Endothelial cell of umbilical vein (primary cell): ENCODE measurements around the gene TMEM253. TPM values are rescaled to one million over a fixed set of nuclear protein-coding genes. Genes with fewer than 3 reads are reported as not detected.

Experiments used
- BruUV-seq: library from RNA; stranded (reverse); fragments of 400-500 nt; replicated peaks from 2 replicates; lab custom pipeline; 2021; lab: Mats Ljungman, UMichigan
- CTCF ChIA-PET: fragments of 300-600, 350-600 bp; sonication (Branson Sonifier 250); formaldehyde crosslinking; loops from one replicate; lab custom pipeline; 2021; ENCODE audit warnings: antibody characterized with exemption, inconsistent platforms; lab: Charles Lee
- POLR2A ChIA-PET: fragments of 300-600, 350-600 bp; sonication (Branson Sonifier 250); formaldehyde crosslinking; loops from one replicate; lab custom pipeline; 2021; ENCODE audit warnings: antibody characterized with exemption, inconsistent platforms; lab: Charles Lee
- DNase-seq: peaks from one replicate; pipeline ENCODE4 v3.0.0-alpha.2; 2011; ENCODE audit warnings: low read depth, low spot score
- FAIRE-seq: peaks from 2 replicates; lab custom pipeline; 2011; peaks lifted over from hg19 to GRCh38; lab: Jason Lieb, UNC
- H2AFZ ChIP-seq: 2 replicates; pipeline ENCODE4 v1.6.0; 2012; ENCODE audit warnings: low read depth, low read length, control low read depth, inconsistent platforms
- H3K27ac ChIP-seq: 2 replicates; pipeline ENCODE4 v1.5.1; 2011; ENCODE audit warnings: low read depth, mild to moderate bottlenecking, control low read depth, low read length, moderate library complexity; ENCODE audit not compliant: insufficient read depth
- H3K27me3 ChIP-seq, 2 experiments: 2 replicates each; pipeline versions ENCODE4 v1.6.0 to v1.6.1; 2011; ENCODE audit warnings: low read length in 2 of 2, mixed read lengths in 1 of 2; ENCODE audit not compliant: control insufficient read depth in 2 of 2, insufficient read depth in 2 of 2
- H3K36me3 ChIP-seq, 2 experiments: 2 replicates in 1 of 2; 3 replicates in 1 of 2; pipeline ENCODE4 v1.5.1; 2011; ENCODE audit warnings: low read length in 2 of 2, mild to moderate bottlenecking in 1 of 2, moderate library complexity in 1 of 2; ENCODE audit not compliant: control insufficient read depth in 2 of 2, insufficient read depth in 2 of 2; ENCODE audit errors: extremely low read depth in 1 of 2
- H3K4me1 ChIP-seq: 3 replicates; pipeline ENCODE4 v1.5.1; 2011; ENCODE audit warnings: mild to moderate bottlenecking, low read length; ENCODE audit not compliant: control insufficient read depth, insufficient read depth; ENCODE audit errors: extremely low read depth
- H3K4me2 ChIP-seq: 2 replicates; pipeline ENCODE4 v1.6.1; 2011; ENCODE audit warnings: low read length, control low read depth, mixed read lengths; ENCODE audit not compliant: insufficient read depth
- H3K4me3 ChIP-seq, 3 experiments: fragments of 200-600 bp in 1 of 3; sonication (generic), shearing (Covaris generic) in 1 of 3; replicated peaks in 1 of 3; 2 replicates each; pipeline ENCODE4 v1.5.1; 2011 to 2016; ENCODE audit warnings: control low read depth in 3 of 3, low read length in 3 of 3, mild to moderate bottlenecking in 2 of 3, inconsistent platforms in 1 of 3, low read depth in 1 of 3, moderate library complexity in 1 of 3; ENCODE audit not compliant: insufficient read depth in 1 of 3
- H3K79me2 ChIP-seq: 2 replicates; pipeline ENCODE4 v1.6.0; 2012; ENCODE audit warnings: low read length, inconsistent platforms; ENCODE audit not compliant: control insufficient read depth, insufficient read depth
- H3K9ac ChIP-seq: replicated peaks from 2 replicates; pipeline ENCODE3; 2011; ENCODE audit warnings: low read length, control low read depth; ENCODE audit not compliant: insufficient read depth; ENCODE audit errors: extremely low read depth
- H3K9me1 ChIP-seq: replicated peaks from 3 replicates; pipeline ENCODE4 v1.6.0; 2011; ENCODE audit warnings: mild to moderate bottlenecking, low read length; ENCODE audit not compliant: control insufficient read depth, insufficient read depth; ENCODE audit errors: extremely low read depth
- H3K9me3 ChIP-seq: replicated peaks from 2 replicates; pipeline ENCODE4 v1.5.1; 2012; ENCODE audit warnings: low read length, inconsistent platforms; ENCODE audit not compliant: control insufficient read depth, insufficient read depth
- H4K20me1 ChIP-seq: replicated peaks from 2 replicates; pipeline ENCODE3; 2011; ENCODE audit warnings: mild to moderate bottlenecking, low read length; ENCODE audit not compliant: control insufficient read depth, insufficient read depth; ENCODE audit errors: extremely low read depth
- CTCF ChIP-seq, 2 donors: IDR thresholded peaks; 1 replicate in 1 of 2; 2 replicates in 1 of 2; pipeline ENCODE4 v1.5.1; 2011; ENCODE audit warnings: low read length in 2 of 2, mild to moderate bottlenecking in 2 of 2, moderate library complexity in 2 of 2, control low read depth in 1 of 2, inconsistent platforms in 1 of 2, low read depth in 1 of 2; ENCODE audit not compliant: insufficient read depth in 1 of 2; ENCODE audit errors: extremely low read depth in 1 of 2
- EZH2 ChIP-seq: IDR thresholded peaks from 2 replicates; pipeline ENCODE4 v1.6.1; 2012; ENCODE audit warnings: borderline replicate concordance, low read depth, mild to moderate bottlenecking, moderate library complexity, low read length, inconsistent platforms; ENCODE audit not compliant: severe bottlenecking
- FOS ChIP-seq: IDR thresholded peaks from 2 replicates; pipeline ENCODE4 v1.6.1; 2011; ENCODE audit warnings: mild to moderate bottlenecking, low read length, moderate library complexity, borderline replicate concordance; ENCODE audit not compliant: insufficient read depth
- GATA2 ChIP-seq: IDR thresholded peaks from 2 replicates; pipeline ENCODE4 v1.7.0; 2011; ENCODE audit warnings: low read depth, mild to moderate bottlenecking, moderate library complexity, mixed read lengths, low read length; ENCODE audit not compliant: insufficient read length, insufficient read depth
- JUN ChIP-seq: IDR thresholded peaks from 2 replicates; pipeline ENCODE4 v1.6.1; 2011; ENCODE audit warnings: borderline replicate concordance, low read depth; ENCODE audit not compliant: insufficient read length, insufficient read depth
- MAX ChIP-seq: IDR thresholded peaks from 2 replicates; pipeline ENCODE4 v1.6.1; 2011; ENCODE audit not compliant: insufficient read depth, insufficient read length
- MYC ChIP-seq: IDR thresholded peaks from one replicate; pipeline ENCODE4 v1.6.1; 2011; ENCODE audit warnings: mild to moderate bottlenecking, low read depth, low read length
- POLR2A ChIP-seq: IDR thresholded peaks from 2 replicates; pipeline ENCODE4 v1.6.1; 2012; ENCODE audit warnings: low read depth, mild to moderate bottlenecking, control low read depth, low read length
- POLR2AphosphoS5 ChIP-seq: IDR thresholded peaks from 2 replicates; pipeline ENCODE4 v1.6.1; 2012; ENCODE audit warnings: low read depth, mild to moderate bottlenecking, control low read depth, low read length, moderate library complexity; ENCODE audit not compliant: insufficient read depth
- dilution Hi-C: fragments of 300-500 bp; cut with MboI; formaldehyde crosslinking; loops from one replicate; pipeline ENCODE4 v1.15.0; 2019; ENCODE audit warnings: low sequenced_read_pairs; ENCODE audit not compliant: extremely low pct_ligation_motif_present
- intact Hi-C: fragments of 100-400 bp; cut with micrococcal nuclease; formaldehyde crosslinking; loops from one replicate; pipeline ENCODE4 v1.10.0; 2022
- polyA plus RNA-seq, 4 experiments: library from polyadenylated mRNA; depleted of rRNA in 3 of 4; stranded (reverse) in 3 of 4; unstranded in 1 of 4; fragments of >200 nt; gene quantifications; 2 replicates each; pipeline versions ENCODE4 v1.2.1 to v1.2.3, GENCODE V29; 2011 to 2012; ENCODE audit warnings: missing spikeins in 1 of 4
- total RNA-seq: library from RNA; stranded (reverse); gene quantifications from 2 replicates; pipeline ENCODE4 v1.2.3, GENCODE V29; 2021

The TMEM253 gene
- total and polyA plus RNA-seq, 2 donors (not counting 3 experiments of a cell fraction or from before 2014, with no cell fraction given) = 0.25 TPM; not detected in 1

DNA sequence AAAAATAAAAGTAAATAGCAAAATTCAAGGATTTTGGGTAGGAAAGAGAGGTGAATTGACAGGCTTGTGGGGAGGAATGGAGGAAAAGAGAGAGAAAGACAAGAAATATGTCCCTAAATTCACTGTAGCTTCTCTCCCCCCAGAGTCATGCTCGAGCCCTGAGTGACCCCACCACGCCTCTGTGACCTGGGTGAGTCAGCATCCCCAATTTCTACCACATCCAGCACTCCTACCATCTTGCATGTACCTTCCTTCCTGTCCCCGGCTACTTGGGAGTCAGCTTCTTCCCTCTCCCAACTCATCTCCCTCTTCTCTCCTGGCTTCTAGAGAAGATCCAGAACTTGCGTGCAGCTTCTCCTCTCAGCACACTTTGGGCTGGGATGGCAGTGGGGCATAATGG is 12.2 kb upstream of the TMEM253 start:
- no peak for DNase-seq
- Histone ChIP-seq H3K27me3 (no peaks in the 10 kb centered on the region), H2AFZ (no peak overlapping the region), H3K36me3 (peaks cover 0 to 3% of the 10 kb centered on the region in 2 experiments), H4K20me1 (no peaks in the 10 kb centered on the region), H3K4me2 (no peak overlapping the region), H3K79me2 (no peaks in the 10 kb centered on the region), H3K9me1 (no peaks in the 10 kb centered on the region), H3K27ac (no peak overlapping the region), H3K4me1 (no peaks in the 10 kb centered on the region), H3K9ac (no peak overlapping the region), H3K9me3 (no peaks in the 10 kb centered on the region), H3K4me3 (no peak overlapping the region)
- no peak for FAIRE-seq
- dilution Hi-C loops = no loop called here
- ChIA-PET POLR2A (no interaction called here), CTCF (interaction anchor here (0.9 to 5.8 kb wide), 7 partner anchors 10 to 74 kb away, joined by 3 to 60 read pairs (median 17); partner anchors contain the start of gene ARHGEF40)
- intact Hi-C loops = no loop called here
- BruUV-seq = no TSS peak
- TF ChIP-seq POLR2AphosphoS5 = no peak
- TF ChIP-seq FOS = no peak
- no peak for TF ChIP-seq EZH2
- TF ChIP-seq GATA2 = no peak
- TF ChIP-seq CTCF (IDR thresholded peaks at IDR 0.05; ENCODE audit: extremely low read depth in 1 of 2, insufficient read depth in 1 of 2, low read depth in 1 of 2, low read length in 2 of 2) = no peak
- TF ChIP-seq MYC = no peak
- no peak for TF ChIP-seq MAX
- no peak for TF ChIP-seq POLR2A
- no peak for TF ChIP-seq JUN
